ENCODE measurements around the gene ANKRD16.
A peak's percentile ranks its signal among the peaks of the same experiment; 100 is the strongest.

ANKRD16 gene

GRCh38 chr10:5814110-5815107 is 75.3 kb downstream of the ANKRD16 start:
- ATAC-seq, result no peak
- no peak for TF ChIP-seq ZFP3 (CRISPR knock-in tag; IDR thresholded peaks at IDR 0.05)
- no peak for TF ChIP-seq PATZ1 (CRISPR knock-in tag; IDR thresholded peaks at IDR 0.05; ENCODE audit: borderline replicate concordance)
- no peak for TF ChIP-seq PPARA (CRISPR knock-in tag; IDR thresholded peaks at IDR 0.05; ENCODE audit: borderline replicate concordance)
- TF ChIP-seq ESRRG (CRISPR knock-in tag; IDR thresholded peaks at IDR 0.05), result no peak
- TF ChIP-seq ZNF565 (CRISPR knock-in tag; conservative IDR thresholded peaks at IDR 0.05; ENCODE audit: low read depth), result no peak
- no peak for TF ChIP-seq ISL1 (CRISPR knock-in tag; IDR thresholded peaks at IDR 0.05)

- peak; percentile 30; the same call in 1 of the 2 replicates for TF ChIP-seq TSHZ2 (CRISPR knock-in tag; IDR thresholded peaks at IDR 0.05)
- no peak for TF ChIP-seq ARNTL (CRISPR knock-in tag; IDR thresholded peaks at IDR 0.05; ENCODE audit: borderline replicate concordance, low read depth)
- no peak for TF ChIP-seq TOX (CRISPR knock-in tag; IDR thresholded peaks at IDR 0.05; ENCODE audit: borderline replicate concordance)
- no peak for TF ChIP-seq ZNF8 (CRISPR knock-in tag; IDR thresholded peaks at IDR 0.05)
- TF ChIP-seq ESRRG (CRISPR knock-in tag; IDR thresholded peaks at IDR 0.05), result no peak
- no peak for TF ChIP-seq OSR1 (CRISPR knock-in tag; IDR thresholded peaks at IDR 0.05)
- ATAC-seq, result peak; percentile 91
Measured at GRCh38 chr10:5813341-5814109, 76.2 kb downstream of the ANKRD16 start, which contains the start of gene GDI2. GDI2 (minus strand) TSS chr10:5813434; CDS start chr10:5813258, 176 bp downstream.

- TF ChIP-seq CREB5 (CRISPR knock-in tag; IDR thresholded peaks at IDR 0.05; ENCODE audit: low read depth), result no peak
- TF ChIP-seq TSHZ2 (CRISPR knock-in tag; IDR thresholded peaks at IDR 0.05), result no peak
- TF ChIP-seq BACH2 (CRISPR knock-in tag; IDR thresholded peaks at IDR 0.05; ENCODE audit: borderline replicate concordance), result no peak
- no peak for TF ChIP-seq ZNF70 (CRISPR knock-in tag; IDR thresholded peaks at IDR 0.05)
- TF ChIP-seq ZFP30 (CRISPR knock-in tag; IDR thresholded peaks at IDR 0.05), result no peak
- no peak for TF ChIP-seq POU6F1 (CRISPR knock-in tag; IDR thresholded peaks at IDR 0.05; ENCODE audit: borderline replicate concordance, low read depth)
- no peak for TF ChIP-seq ESRRG (CRISPR knock-in tag; IDR thresholded peaks at IDR 0.05)
- TF ChIP-seq ZC3H10 (CRISPR knock-in tag; IDR thresholded peaks at IDR 0.05), result no peak
- no peak for TF ChIP-seq ISL1 (CRISPR knock-in tag; IDR thresholded peaks at IDR 0.05)
- TF ChIP-seq TOX (CRISPR knock-in tag; IDR thresholded peaks at IDR 0.05; ENCODE audit: borderline replicate concordance), result no peak
- TF ChIP-seq ZNF8 (CRISPR knock-in tag; IDR thresholded peaks at IDR 0.05), result no peak
- TF ChIP-seq TCF4 (CRISPR knock-in tag; IDR thresholded peaks at IDR 0.05; ENCODE audit: borderline replicate concordance), result no peak
- no peak for TF ChIP-seq ZNF565 (CRISPR knock-in tag; conservative IDR thresholded peaks at IDR 0.05; ENCODE audit: low read depth)
Measured at GRCh38 chr10:5813091-5813340, 76.7 kb downstream of the ANKRD16 start.

More at GRCh38 chr10:5813091-5813340, 76.7 kb downstream of the ANKRD16 start:
- peak; percentile 63 for ATAC-seq

Data from SK-N-SH treated with all-trans-retinoic acid at 6 μM for 48 hours (cell line).